SK-N-SH treated with all-trans-retinoic acid at 6 μM for 48 hours (cell line): ENCODE measurements around the gene RYR1.

ENCODE experiments used
- ARNTL ChIP-seq: fragments of 450-650 bp; formaldehyde crosslinking; IDR thresholded peaks from 2 replicates; pipeline ENCODE4 v1.5.0; 2020; ENCODE audit warnings: low read depth, mild to moderate bottlenecking, moderate library complexity, borderline replicate concordance
- GLIS3 ChIP-seq: fragments of 250-450 bp; sonication (Bioruptor Pico); IDR thresholded peaks from 2 replicates; pipeline ENCODE4 v1.5.0; 2020; ENCODE audit warnings: mild to moderate bottlenecking, moderate library complexity
- ISL1 ChIP-seq: fragments of 250-450 bp; sonication (Bioruptor Pico); IDR thresholded peaks from 2 replicates; pipeline ENCODE4 v2.1.2; 2022; ENCODE audit warnings: mild to moderate bottlenecking, moderate library complexity
- RARB ChIP-seq: fragments of 250-450 bp; sonication (Bioruptor Pico); IDR thresholded peaks from 2 replicates; pipeline ENCODE4 v1.8.0; 2021; ENCODE audit warnings: mild to moderate bottlenecking, moderate library complexity
- SNAI2 ChIP-seq: fragments of 250-450 bp; sonication (Bioruptor Pico); IDR thresholded peaks from 2 replicates; pipeline ENCODE4 v1.5.0; 2020; ENCODE audit warnings: mild to moderate bottlenecking, moderate library complexity
- TCF4 ChIP-seq: fragments of 250-450 bp; sonication (Bioruptor Pico); IDR thresholded peaks from 2 replicates; pipeline ENCODE4 v1.8.0; 2021; ENCODE audit warnings: mild to moderate bottlenecking, moderate library complexity, borderline replicate concordance
- TOX ChIP-seq: fragments of 250-450 bp; sonication (Bioruptor Pico); IDR thresholded peaks from 2 replicates; pipeline ENCODE4 v1.8.0; 2021; ENCODE audit warnings: mild to moderate bottlenecking, moderate library complexity, borderline replicate concordance
- ZC3H10 ChIP-seq: fragments of 250-450 bp; sonication (Bioruptor Pico); IDR thresholded peaks from 2 replicates; pipeline ENCODE4 v1.5.1; 2021; ENCODE audit warnings: mild to moderate bottlenecking, moderate library complexity
- ZFP3 ChIP-seq: fragments of 250-450 bp; sonication (Bioruptor Pico); IDR thresholded peaks from 2 replicates; pipeline ENCODE4 v1.5.0; 2020; ENCODE audit warnings: mild to moderate bottlenecking, moderate library complexity
- ZNF565 ChIP-seq: fragments of 450-650 bp; formaldehyde crosslinking; conservative IDR thresholded peaks from 2 replicates; pipeline ENCODE4 v1.5.0; 2020; ENCODE audit warnings: low read depth, mild to moderate bottlenecking, moderate library complexity
- TF ChIP-seq, protein P1 (sequence below): fragments of 250-450 bp; sonication (Bioruptor Pico); IDR thresholded peaks from 2 replicates; pipeline ENCODE4 v1.8.0; 2021; ENCODE audit warnings: low read depth, mild to moderate bottlenecking, moderate library complexity, borderline replicate concordance
- TF ChIP-seq, protein P2 (sequence below): fragments of 250-450 bp; sonication (Bioruptor Pico); IDR thresholded peaks from 2 replicates; pipeline ENCODE4 v1.8.0; 2020; ENCODE audit warnings: mild to moderate bottlenecking, moderate library complexity, borderline replicate concordance
- TF ChIP-seq, protein P3 (sequence below): fragments of 250-450 bp; sonication (Bioruptor Pico); IDR thresholded peaks from 2 replicates; pipeline ENCODE4 v1.5.1; 2020; ENCODE audit warnings: low read depth, mild to moderate bottlenecking, moderate library complexity

DNA sequence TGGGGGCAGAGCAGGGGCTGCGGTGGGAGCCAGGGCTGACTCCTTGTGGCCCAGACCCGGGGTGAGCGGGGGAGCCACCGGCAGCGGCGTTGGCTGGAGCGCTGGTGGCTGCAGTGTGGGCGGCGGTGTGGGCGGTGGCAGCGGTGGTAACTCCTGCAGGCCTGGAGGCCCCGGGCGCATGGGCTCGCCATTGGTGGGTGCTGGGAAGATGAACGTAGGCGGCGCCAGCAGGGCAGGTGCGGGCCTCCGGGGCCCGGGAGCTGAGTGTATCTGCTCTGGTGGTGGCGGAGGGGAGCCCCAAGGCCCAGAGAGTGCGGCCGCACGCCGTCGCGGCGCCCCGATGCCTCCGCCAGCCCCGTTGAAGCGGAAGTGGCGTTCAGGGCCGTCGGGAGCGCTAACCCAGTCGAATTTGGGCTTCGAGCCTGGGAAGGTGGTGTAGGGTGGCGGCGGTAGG, 47.7 kb upstream of the RYR1 start:
- TF ChIP-seq ZFP3 (CRISPR knock-in tag) (no peak), SNAI2 (no peak), ZNF565 (CRISPR knock-in tag) (no peak), ARNTL (CRISPR knock-in tag) (no peak), TOX (CRISPR knock-in tag) (no peak), ZC3H10 (CRISPR knock-in tag) (no peak), TCF4 (CRISPR knock-in tag) (no peak), RARB (CRISPR knock-in tag) (no peak), GLIS3 (CRISPR knock-in tag) (no peak), ISL1 (CRISPR knock-in tag) (no peak)
- TF ChIP-seq, protein P1, sequence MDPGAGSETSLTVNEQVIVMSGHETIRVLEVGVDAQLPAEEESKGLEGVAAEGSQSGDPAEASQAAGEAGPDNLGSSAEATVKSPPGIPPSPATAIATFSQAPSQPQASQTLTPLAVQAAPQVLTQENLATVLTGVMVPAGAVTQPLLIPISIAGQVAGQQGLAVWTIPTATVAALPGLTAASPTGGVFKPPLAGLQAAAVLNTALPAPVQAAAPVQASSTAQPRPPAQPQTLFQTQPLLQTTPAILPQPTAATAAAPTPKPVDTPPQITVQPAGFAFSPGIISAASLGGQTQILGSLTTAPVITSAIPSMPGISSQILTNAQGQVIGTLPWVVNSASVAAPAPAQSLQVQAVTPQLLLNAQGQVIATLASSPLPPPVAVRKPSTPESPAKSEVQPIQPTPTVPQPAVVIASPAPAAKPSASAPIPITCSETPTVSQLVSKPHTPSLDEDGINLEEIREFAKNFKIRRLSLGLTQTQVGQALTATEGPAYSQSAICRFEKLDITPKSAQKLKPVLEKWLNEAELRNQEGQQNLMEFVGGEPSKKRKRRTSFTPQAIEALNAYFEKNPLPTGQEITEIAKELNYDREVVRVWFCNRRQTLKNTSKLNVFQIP (CRISPR knock-in tag), result no peak
- TF ChIP-seq, protein P2, sequence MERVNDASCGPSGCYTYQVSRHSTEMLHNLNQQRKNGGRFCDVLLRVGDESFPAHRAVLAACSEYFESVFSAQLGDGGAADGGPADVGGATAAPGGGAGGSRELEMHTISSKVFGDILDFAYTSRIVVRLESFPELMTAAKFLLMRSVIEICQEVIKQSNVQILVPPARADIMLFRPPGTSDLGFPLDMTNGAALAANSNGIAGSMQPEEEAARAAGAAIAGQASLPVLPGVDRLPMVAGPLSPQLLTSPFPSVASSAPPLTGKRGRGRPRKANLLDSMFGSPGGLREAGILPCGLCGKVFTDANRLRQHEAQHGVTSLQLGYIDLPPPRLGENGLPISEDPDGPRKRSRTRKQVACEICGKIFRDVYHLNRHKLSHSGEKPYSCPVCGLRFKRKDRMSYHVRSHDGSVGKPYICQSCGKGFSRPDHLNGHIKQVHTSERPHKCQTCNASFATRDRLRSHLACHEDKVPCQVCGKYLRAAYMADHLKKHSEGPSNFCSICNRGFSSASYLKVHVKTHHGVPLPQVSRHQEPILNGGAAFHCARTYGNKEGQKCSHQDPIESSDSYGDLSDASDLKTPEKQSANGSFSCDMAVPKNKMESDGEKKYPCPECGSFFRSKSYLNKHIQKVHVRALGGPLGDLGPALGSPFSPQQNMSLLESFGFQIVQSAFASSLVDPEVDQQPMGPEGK (CRISPR knock-in tag), result no peak
- TF ChIP-seq, protein P3, sequence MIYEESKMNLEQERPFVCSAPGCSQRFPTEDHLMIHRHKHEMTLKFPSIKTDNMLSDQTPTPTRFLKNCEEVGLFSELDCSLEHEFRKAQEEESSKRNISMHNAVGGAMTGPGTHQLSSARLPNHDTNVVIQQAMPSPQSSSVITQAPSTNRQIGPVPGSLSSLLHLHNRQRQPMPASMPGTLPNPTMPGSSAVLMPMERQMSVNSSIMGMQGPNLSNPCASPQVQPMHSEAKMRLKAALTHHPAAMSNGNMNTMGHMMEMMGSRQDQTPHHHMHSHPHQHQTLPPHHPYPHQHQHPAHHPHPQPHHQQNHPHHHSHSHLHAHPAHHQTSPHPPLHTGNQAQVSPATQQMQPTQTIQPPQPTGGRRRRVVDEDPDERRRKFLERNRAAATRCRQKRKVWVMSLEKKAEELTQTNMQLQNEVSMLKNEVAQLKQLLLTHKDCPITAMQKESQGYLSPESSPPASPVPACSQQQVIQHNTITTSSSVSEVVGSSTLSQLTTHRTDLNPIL (CRISPR knock-in tag), result no peak
